GM19468 (cell line): ENCODE results near the gene FGF13.

Source experiments
- ATAC-seq: cut with Tn5 transposase; IDR thresholded peaks from one replicate; pipeline ENCODE4 v1.9.1; 2021; ENCODE audit warnings: mild to moderate bottlenecking, moderate library complexity, moderate number of reproducible peaks; ENCODE audit not compliant: unreplicated experiment; ENCODE audit errors: extremely low read depth

Gene FGF13

GRCh38 chrX:138669693-138670092 is 41.8 kb downstream of the FGF13 start:
- no peak for ATAC-seq

GRCh38 chrX:138664466-138664865 is 47.1 kb downstream of the FGF13 start:
- no peak for ATAC-seq

DNA sequence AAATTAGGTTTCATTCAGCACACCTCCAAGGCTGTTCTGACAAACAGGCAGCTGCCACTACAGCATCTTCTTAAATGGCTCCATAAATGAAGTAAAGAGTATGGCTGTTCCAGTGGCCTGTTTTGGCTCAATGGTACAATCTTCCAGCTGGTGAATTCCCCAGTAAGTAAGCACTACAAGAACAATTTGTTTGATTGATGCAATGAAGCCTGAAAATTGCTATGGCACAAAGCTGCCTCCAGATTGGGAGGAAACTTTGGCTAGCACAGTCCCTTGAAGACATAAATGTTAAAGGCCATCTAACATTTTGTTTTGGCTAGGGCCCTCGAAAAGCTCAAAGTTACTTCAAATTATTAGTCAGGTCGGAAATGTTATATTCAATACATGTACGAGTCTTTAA is 47.5 kb downstream of the FGF13 start:
- ATAC-seq, result no peak

- ATAC-seq, result no peak
These were observed 60.0 kb downstream of the FGF13 start for GRCh38 chrX:138651494-138651893.

DNA sequence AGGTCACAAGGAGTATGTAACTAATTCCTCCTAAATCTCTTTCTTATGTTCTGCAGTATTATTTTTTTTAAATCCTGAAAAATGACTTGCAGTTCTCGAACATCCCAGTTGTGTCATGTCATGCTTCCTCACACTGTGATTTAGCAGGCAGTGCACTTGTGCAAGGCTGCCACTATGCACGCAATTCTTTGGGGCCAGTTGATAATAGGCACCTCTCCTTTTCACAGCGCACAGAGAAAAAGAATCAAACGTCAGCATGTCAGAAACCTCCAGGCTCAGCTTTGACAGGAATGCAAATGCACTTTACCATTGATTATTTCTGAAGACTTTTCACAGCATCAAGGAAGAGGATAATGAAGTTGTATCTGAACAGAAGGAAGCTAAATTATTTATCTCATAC is 62.9 kb downstream of the FGF13 start:
- ATAC-seq, result no peak

DNA sequence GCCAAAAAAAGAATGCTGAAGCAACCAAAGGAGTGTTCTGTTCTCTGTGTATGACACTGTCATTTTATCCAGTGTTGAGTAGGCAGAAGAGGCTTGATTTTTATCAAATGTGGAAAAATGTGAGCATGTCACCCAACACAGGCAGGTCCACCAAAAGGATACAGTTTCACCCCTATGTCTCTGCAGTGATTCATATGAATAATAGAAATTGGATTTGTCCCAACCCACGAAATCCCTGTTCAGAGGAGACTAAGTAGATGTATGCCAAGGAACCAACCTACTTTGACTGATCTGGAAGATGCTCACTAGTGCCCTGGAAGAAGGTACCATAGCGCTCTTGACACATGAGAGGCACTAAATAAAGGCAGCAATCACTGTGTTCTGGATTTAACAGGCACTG is 72.5 kb downstream of the FGF13 start:
- ATAC-seq, result no peak
